Measurements from ENCODE around the gene SMS.

SMS gene

GRCh38 chrX:22043872-22044271, 103.4 kb downstream of the SMS start:
- DNase-seq, result no peak

Data from NCI-H2107 (cell line).